Measurements from ENCODE around the gene JPH3. TPM values are rescaled to one million over a fixed set of nuclear protein-coding genes. Genes with fewer than 3 reads are reported as not detected.

The JPH3 gene
- total RNA-seq, 4 donors from 2014 or later: 0.38 TPM; not detected in 3

DNA sequence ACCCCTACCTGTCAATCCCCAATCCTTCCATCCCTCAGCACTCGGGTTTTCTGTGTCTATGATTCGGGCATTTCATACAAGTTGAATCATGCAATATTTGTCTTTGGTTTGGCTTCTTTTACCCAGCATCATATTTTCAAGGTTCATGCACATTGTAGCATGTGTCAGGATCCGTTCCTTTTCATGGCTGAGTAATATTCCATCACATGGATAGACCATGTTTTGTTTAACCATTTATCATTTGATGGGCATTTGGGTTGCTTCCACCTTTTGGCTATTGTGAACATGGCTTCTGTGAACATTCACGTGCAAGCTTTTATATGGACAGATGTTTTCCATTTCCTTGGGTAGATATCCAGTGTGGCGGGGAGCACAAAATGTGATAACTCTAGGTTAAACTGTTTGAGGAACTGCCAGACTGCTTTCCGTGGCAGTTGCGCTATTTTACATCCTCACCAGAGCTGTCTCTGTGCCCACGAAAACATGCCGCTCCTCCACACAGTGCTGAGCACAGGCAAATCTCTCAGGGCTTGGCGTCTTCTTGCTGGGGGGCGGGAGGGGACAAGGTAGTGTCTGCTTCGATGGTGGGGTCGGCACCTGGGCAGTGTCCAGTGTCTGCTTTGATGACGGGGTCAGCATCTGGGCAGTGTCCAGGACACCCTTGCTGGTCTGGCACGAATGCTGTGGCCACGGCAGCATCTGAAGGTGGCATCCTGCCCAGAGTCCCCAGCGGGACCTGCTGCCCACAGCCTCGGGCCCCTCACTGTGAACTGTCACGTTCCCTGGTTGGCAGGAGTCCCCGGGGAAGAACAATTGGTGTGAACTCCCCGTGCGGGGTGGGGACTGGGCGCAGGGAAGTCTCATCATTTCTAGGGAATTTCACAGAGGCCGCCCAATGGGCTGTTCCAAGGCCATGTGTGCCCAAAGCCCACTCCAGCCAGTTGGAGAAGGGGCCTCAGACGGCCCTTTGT, 32.4 kb upstream of the JPH3 start:
- TF ChIP-seq, protein P1, sequence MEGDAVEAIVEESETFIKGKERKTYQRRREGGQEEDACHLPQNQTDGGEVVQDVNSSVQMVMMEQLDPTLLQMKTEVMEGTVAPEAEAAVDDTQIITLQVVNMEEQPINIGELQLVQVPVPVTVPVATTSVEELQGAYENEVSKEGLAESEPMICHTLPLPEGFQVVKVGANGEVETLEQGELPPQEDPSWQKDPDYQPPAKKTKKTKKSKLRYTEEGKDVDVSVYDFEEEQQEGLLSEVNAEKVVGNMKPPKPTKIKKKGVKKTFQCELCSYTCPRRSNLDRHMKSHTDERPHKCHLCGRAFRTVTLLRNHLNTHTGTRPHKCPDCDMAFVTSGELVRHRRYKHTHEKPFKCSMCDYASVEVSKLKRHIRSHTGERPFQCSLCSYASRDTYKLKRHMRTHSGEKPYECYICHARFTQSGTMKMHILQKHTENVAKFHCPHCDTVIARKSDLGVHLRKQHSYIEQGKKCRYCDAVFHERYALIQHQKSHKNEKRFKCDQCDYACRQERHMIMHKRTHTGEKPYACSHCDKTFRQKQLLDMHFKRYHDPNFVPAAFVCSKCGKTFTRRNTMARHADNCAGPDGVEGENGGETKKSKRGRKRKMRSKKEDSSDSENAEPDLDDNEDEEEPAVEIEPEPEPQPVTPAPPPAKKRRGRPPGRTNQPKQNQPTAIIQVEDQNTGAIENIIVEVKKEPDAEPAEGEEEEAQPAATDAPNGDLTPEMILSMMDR (IDR thresholded peaks at IDR 0.05; ENCODE audit: low read depth): no peak

DNA sequence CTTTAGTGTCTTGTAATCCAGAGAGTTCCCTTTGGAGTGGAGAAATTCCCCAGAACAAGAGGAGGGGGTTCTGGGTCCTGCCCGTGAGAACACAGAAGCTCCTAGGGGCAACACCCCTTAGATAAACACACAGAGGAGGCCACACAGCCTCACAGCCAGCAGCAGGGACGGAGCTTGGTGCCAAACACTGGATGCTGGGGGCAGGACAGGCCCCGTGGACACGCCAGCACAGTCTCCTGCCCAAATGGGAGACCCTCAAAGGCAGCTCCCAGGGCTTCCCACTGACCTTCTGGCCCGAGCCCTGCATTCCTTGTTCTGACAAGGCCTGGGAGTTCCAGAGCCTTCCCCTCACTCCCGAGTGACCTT, 31.8 kb upstream of the JPH3 start:
- TF ChIP-seq, protein P1 (IDR thresholded peaks at IDR 0.05; ENCODE audit: low read depth): no peak

DNA sequence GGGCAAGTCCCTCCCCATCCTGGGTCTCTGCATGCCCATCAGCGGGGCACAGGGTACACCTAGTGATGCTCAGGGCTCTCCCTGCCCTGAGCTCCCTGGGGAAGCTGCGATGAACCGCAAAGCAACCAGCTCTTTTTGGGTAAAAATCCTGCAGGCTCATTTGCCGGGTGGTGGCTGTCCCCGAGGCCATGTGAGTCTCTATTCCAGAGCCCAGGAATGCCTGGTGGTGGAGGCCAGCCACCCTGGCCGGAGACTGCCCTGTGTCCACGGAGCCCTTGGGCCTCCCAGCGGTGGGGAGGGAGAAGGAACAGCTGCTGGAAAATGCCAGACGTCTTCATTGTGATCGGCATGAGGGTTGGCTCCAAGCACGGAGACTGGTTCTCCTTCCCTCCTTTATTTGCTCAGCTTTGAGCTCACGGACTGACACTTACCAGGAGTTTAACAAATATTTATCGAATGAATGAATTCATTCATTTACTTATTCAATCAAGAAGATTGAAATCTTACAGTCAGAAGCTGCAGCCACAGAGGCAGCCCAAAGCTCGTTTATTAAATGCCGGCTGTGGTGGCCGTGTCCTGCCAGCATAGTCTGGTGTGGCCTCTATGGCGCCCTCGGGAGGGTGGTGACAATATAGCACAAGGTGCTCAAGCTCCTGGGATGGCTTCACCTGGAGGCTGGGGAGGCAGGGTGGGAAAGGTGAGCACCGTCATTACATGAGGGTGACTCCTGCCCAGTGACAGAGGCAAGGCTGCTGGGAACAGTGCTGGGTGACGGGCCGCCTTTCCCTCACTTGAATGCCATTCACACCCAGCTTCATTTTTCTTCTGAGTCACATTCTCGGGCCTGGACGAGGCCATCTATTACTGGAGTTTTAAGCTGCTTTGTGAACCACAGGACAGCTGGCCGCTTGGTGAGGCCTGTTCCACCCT, 31.1 kb upstream of the JPH3 start:
- TF ChIP-seq, protein P1 (IDR thresholded peaks at IDR 0.05; ENCODE audit: low read depth): no peak

DNA sequence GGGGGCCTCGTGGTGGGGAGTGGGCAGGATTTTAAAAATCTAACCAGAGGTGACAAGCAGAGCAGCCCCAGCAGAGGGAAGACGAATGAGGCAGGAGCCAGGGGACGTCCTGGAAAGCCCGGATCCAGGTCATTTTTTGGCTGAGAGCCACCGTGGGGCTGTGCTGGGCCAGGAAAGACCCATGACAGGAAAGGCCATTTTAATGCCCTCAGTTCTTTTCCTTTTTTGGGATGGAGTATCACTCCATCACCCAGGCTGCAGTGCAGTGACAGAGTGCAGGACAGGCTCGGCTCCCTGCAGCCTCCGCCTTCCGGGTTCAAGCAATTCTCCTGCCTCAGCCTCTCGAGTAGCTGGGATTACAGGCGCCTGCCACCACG, 30.5 kb upstream of the JPH3 start:
- TF ChIP-seq, protein P1 (IDR thresholded peaks at IDR 0.05; ENCODE audit: low read depth): no peak

DNA sequence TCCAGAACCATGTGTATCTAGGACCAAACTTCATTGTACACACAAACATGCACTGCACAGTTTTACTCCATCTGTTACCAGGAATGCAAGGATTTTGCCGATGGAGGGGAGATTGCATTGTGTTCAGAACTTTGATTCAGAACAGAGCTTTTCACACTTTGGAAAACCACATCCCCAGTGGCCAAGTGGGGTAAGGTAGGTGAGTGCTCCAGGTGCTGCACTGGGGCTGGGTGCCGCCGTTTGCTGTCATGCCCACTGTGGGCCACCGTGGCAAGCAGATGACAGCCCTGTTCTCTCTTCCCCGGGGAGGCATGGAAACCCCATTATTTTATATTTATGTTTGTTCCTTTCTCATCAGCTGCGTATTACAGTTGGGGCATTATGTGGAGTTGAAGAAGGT, 29.3 kb upstream of the JPH3 start:
- TF ChIP-seq, protein P1 (IDR thresholded peaks at IDR 0.05; ENCODE audit: low read depth): no peak

DNA sequence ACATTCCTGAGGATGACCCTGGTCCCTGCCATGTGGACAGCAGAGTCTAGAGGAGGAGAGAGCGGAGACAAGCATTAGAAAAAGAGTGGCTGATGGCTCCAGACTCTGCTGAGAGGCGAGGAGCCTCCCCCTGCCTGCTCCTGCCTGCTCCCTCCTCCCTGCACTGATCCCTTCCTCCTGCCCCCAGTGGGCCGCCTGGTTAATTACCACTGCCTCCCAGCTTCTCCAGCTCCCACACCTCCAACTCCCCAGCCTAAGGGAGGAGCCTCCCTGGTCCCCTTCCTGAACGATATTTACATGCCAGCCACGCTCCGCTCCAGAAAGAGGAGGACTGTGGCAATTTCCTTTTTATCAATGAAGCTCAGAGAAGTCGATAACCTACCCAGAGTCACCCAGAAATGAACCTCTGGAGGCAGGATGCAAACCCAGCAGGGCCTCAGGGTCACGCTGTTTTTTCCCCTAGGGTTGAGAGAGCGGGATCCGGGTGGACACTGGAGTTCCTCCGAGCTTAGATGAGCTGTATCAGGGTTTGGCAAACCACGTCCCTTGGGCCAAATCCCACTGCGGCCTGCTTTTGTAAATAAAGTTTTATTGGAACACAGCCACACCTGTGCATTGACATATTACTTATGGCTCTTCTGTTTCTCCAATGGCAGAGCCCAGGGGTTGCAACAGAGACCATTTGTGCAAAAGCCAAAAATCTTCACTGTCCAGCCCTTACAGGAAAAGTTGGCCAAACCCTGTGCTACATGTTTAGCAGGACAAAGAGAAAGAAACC, 27.1 kb upstream of the JPH3 start:
- TF ChIP-seq, protein P1 (IDR thresholded peaks at IDR 0.05; ENCODE audit: low read depth): no peak
